K562 (cell line): ENCODE data around the gene ZNF442. TPM values are rescaled to one million over a fixed set of nuclear protein-coding genes. Genes with fewer than 3 reads are reported as not detected.

Source experiments
- ATAC-seq: fragments of 200-7000 bp; cut with Tn5 transposase; 3 replicates; pipeline ENCODE4 v1.9.1; 2020; ENCODE audit warnings: moderate library complexity
- BruUV-seq: library from RNA; stranded (reverse); fragments of 400-500 nt; replicated peaks from 2 replicates; lab custom pipeline; 2021; lab: Mats Ljungman, UMichigan
- CTCF ChIA-PET: fragments of 300-600 bp; formaldehyde crosslinking; extraction: SDS; loops from one replicate; lab custom pipeline; 2021; ENCODE audit warnings: low intra/inter-chr PET ratio; lab: Yijun Ruan, JAX
- POLR2A ChIA-PET: fragments of 300-600, 350-650 bp; sonication (Branson Sonifier 250); formaldehyde crosslinking; extraction: SDS; loops from one replicate; lab custom pipeline; 2021; ENCODE audit warnings: antibody characterized with exemption, inconsistent platforms; lab: Yijun Ruan, JAX
- DNase-seq, 4 experiments: peaks; one replicate each; pipeline versions ENCODE4 v3.0.0 to v3.0.0-alpha.2; 2011 to 2018; ENCODE audit warnings: low spot score in 3 of 4, mixed read lengths in 3 of 4; ENCODE audit errors: extremely low read depth in 1 of 4
- FAIRE-seq: peaks from 2 replicates; lab custom pipeline; 2011; peaks lifted over from hg19 to GRCh38; lab: Jason Lieb, UNC
- H2AFZ ChIP-seq: 2 replicates; pipeline ENCODE4 v1.6.0; 2011; ENCODE audit warnings: low read depth, low read length, control low read depth, inconsistent platforms
- H3K27ac ChIP-seq: fragments of 200-600 bp; 3 replicates; pipeline ENCODE4 v1.8.0; 2011; ENCODE audit warnings: low read depth, mild to moderate bottlenecking, control low read depth, inconsistent platforms, low read length, moderate library complexity, mixed read lengths; ENCODE audit errors: extremely low read depth
- H3K27me3 ChIP-seq, 2 experiments: fragments of 300-600 bp in 1 of 2; 2 replicates in 1 of 2; 3 replicates in 1 of 2; pipeline versions ENCODE4 v1.6.0 to v1.8.0; 2011; ENCODE audit warnings: inconsistent platforms in 2 of 2, low read length in 2 of 2, mild to moderate bottlenecking in 1 of 2, mixed read lengths in 1 of 2, moderate library complexity in 1 of 2; ENCODE audit not compliant: control insufficient read depth in 2 of 2, insufficient read depth in 2 of 2
- H3K36me3 ChIP-seq: fragments of 300-600 bp; 3 replicates; pipeline ENCODE4 v1.8.0; 2011; ENCODE audit warnings: mild to moderate bottlenecking, low read length, inconsistent platforms; ENCODE audit not compliant: control insufficient read depth, insufficient read depth
- H3K4me1 ChIP-seq, 2 experiments: fragments of 200-600 bp in 1 of 2; replicated peaks in 1 of 2; 2 replicates in 1 of 2; 3 replicates in 1 of 2; pipeline versions ENCODE4 v1.5.1 to v1.8.0; 2011; ENCODE audit warnings: inconsistent platforms in 2 of 2, low read length in 2 of 2, mild to moderate bottlenecking in 1 of 2, mixed read lengths in 1 of 2, moderate library complexity in 1 of 2; ENCODE audit not compliant: control insufficient read depth in 2 of 2, insufficient read depth in 2 of 2
- H3K4me2 ChIP-seq: 2 replicates; pipeline ENCODE4 v1.6.1; 2011; ENCODE audit warnings: low read length, control low read depth, inconsistent platforms, mixed read lengths; ENCODE audit not compliant: insufficient read depth
- H3K4me3 ChIP-seq: fragments of 200-600 bp; sonication (generic), shearing (Covaris generic); 2 replicates; pipeline ENCODE4 v1.5.1; 2016; ENCODE audit warnings: control low read depth, inconsistent platforms
- H3K79me2 ChIP-seq: fragments of 200-600 bp; 3 replicates; pipeline ENCODE4 v1.8.0; 2011; ENCODE audit warnings: low read length, inconsistent platforms; ENCODE audit not compliant: control insufficient read depth, insufficient read depth
- H3K9ac ChIP-seq, 2 experiments: 2 replicates each; pipeline versions ENCODE4 v1.6.0 to v1.6.1; 2011; ENCODE audit warnings: low read depth in 2 of 2, low read length in 2 of 2, control low read depth in 1 of 2, inconsistent platforms in 1 of 2, mild to moderate bottlenecking in 1 of 2, mixed read lengths in 1 of 2; ENCODE audit not compliant: insufficient read depth in 1 of 2
- H3K9me1 ChIP-seq: one replicate; pipeline ENCODE4 v1.6.0; 2011; ENCODE audit warnings: inconsistent platforms, mild to moderate bottlenecking, low read length, moderate library complexity; ENCODE audit not compliant: control insufficient read depth, insufficient read depth
- H3K9me3 ChIP-seq: replicated peaks from 2 replicates; pipeline ENCODE4 v1.5.1; 2011; ENCODE audit warnings: low read depth, low read length, inconsistent platforms; ENCODE audit not compliant: control insufficient read depth, insufficient read depth
- H4K20me1 ChIP-seq: replicated peaks from 2 replicates; pipeline ENCODE4 v1.6.1; 2011; ENCODE audit warnings: low read length, inconsistent platforms, mixed read lengths; ENCODE audit not compliant: control insufficient read depth, insufficient read depth
- FOS ChIP-seq: IDR thresholded peaks from 3 replicates; pipeline ENCODE4 v1.6.1; 2011; ENCODE audit not compliant: insufficient read length; ENCODE audit errors: extremely low read depth
- FOXM1 ChIP-seq, 2 experiments: fragments of 450-650 bp in 1 of 2; sonication (generic) in 1 of 2; formaldehyde crosslinking in 1 of 2; IDR thresholded peaks; 2 replicates each; pipeline versions ENCODE4 v1.6.1 to v1.9.0; 2017 to 2022; ENCODE audit warnings: low read depth in 2 of 2, mild to moderate bottlenecking in 2 of 2, missing genetic modification reagents in 1 of 2, moderate library complexity in 1 of 2
- GATA2 ChIP-seq: sonication (generic); formaldehyde crosslinking; IDR thresholded peaks from 2 replicates; pipeline ENCODE4 v1.4.0; 2020; ENCODE audit warnings: mild to moderate bottlenecking, missing genetic modification reagents
- HCFC1 ChIP-seq: IDR thresholded peaks from 2 replicates; pipeline ENCODE4 v1.6.1; 2012; ENCODE audit warnings: low read depth, low read length, improper control_type of control experiment
- KDM1A ChIP-seq, 2 experiments: fragments of 450-650 bp; IDR thresholded peaks; 2 replicates each; pipeline ENCODE4 v1.6.1; 2016; ENCODE audit warnings: mild to moderate bottlenecking in 2 of 2
- MCM2 ChIP-seq: fragments of 450-650 bp; IDR thresholded peaks from 2 replicates; pipeline ENCODE4 v1.6.1; 2017; ENCODE audit warnings: low read depth, mild to moderate bottlenecking
- PHF8 ChIP-seq: fragments of 200-600 bp; sonication (generic); IDR thresholded peaks from 2 replicates; pipeline ENCODE4 v1.6.1; 2012; ENCODE audit warnings: mixed run types, mild to moderate bottlenecking, inconsistent platforms, low read length, moderate library complexity, borderline replicate concordance
- PKNOX1 ChIP-seq: fragments of 450-650 bp; IDR thresholded peaks from 2 replicates; pipeline ENCODE4 v1.6.1; 2016
- RBFOX2 ChIP-seq: fragments of 200-400 bp; formaldehyde crosslinking; IDR thresholded peaks from 2 replicates; pipeline ENCODE4 v1.6.1; 2017; ENCODE audit warnings: low read depth, mild to moderate bottlenecking, low read length, moderate library complexity
- TBP ChIP-seq: optimal IDR thresholded peaks from 2 replicates; pipeline ENCODE3; 2011; ENCODE audit warnings: low read depth, low read length, improper control_type of control experiment
- ZNF121 ChIP-seq: sonication (generic); formaldehyde crosslinking; conservative IDR thresholded peaks from 2 replicates; pipeline ENCODE4 v1.8.0; 2022; ENCODE audit warnings: missing genetic modification reagents
- ZNF592 ChIP-seq: fragments of 450-650 bp; IDR thresholded peaks from 2 replicates; pipeline ENCODE4 v1.6.1; 2017; ENCODE audit warnings: antibody characterized with exemption, mild to moderate bottlenecking
- ZNF699 ChIP-seq: fragments of 250-450 bp; sonication (Bioruptor Pico); IDR thresholded peaks from 2 replicates; pipeline ENCODE4 v1.8.0; 2021; ENCODE audit warnings: mild to moderate bottlenecking, moderate library complexity; ENCODE audit not compliant: insufficient replicate concordance
- WGBS: fragments of 100-300 bp; shearing (Covaris generic); methylation state at CpG from one replicate; pipeline ENCODE4 v1.1.6; 2016; ENCODE audit warnings: low coverage, mixed read lengths; ENCODE audit not compliant: insufficient coverage; ENCODE audit errors: missing lambda C conversion rate; 5-methylcytosine and 5-hydroxymethylcytosine counted together
- in situ Hi-C: fragments of 300-500 bp; cut with MboI; formaldehyde crosslinking; loops from 4 replicates; pipeline ENCODE4 v1.15.0; 2018; ENCODE audit warnings: inconsistent platforms, mixed read lengths
- intact Hi-C: fragments of 100-400 bp; cut with micrococcal nuclease; formaldehyde crosslinking; loops from 2 replicates; pipeline ENCODE4 v1.14.2; 2022
- polyA plus RNA-seq, 8 experiments: library from polyadenylated mRNA; depleted of rRNA in 4 of 8; stranded (reverse) in 5 of 8; unstranded in 3 of 8; fragments of >200 nt; fragmentation: Nextera tagmentation in 2 of 8; fragmentation: Illumina TruSeq in 1 of 8; extraction: Ambion mirVana in 2 of 8; extraction: Trizol in 1 of 8; gene quantifications; 2 replicates each; pipeline versions ENCODE4 v1.2.1 to v1.2.3, GENCODE V29; 2011 to 2014; ENCODE audit warnings: inconsistent platforms in 1 of 8, missing spikeins in 1 of 8
- total RNA-seq, 7 experiments: library from RNA; depleted of rRNA in 6 of 7; stranded (reverse); fragments of >200 nt in 6 of 7; fragmentation: Illumina TruSeq in 2 of 7; extraction: Trizol in 2 of 7; gene quantifications; 2 replicates each; pipeline versions ENCODE4 v1.2.1 to v1.2.3, GENCODE V29; 2011 to 2021; ENCODE audit warnings: low replicate concordance in 1 of 7

ZNF442 gene
- total and polyA plus RNA-seq, 9 of the 15 experiments (the other 6 are each of a cell fraction or from before 2014, with no cell fraction given) = 1.7 to 7.0 (median 4.1) TPM

DNA sequence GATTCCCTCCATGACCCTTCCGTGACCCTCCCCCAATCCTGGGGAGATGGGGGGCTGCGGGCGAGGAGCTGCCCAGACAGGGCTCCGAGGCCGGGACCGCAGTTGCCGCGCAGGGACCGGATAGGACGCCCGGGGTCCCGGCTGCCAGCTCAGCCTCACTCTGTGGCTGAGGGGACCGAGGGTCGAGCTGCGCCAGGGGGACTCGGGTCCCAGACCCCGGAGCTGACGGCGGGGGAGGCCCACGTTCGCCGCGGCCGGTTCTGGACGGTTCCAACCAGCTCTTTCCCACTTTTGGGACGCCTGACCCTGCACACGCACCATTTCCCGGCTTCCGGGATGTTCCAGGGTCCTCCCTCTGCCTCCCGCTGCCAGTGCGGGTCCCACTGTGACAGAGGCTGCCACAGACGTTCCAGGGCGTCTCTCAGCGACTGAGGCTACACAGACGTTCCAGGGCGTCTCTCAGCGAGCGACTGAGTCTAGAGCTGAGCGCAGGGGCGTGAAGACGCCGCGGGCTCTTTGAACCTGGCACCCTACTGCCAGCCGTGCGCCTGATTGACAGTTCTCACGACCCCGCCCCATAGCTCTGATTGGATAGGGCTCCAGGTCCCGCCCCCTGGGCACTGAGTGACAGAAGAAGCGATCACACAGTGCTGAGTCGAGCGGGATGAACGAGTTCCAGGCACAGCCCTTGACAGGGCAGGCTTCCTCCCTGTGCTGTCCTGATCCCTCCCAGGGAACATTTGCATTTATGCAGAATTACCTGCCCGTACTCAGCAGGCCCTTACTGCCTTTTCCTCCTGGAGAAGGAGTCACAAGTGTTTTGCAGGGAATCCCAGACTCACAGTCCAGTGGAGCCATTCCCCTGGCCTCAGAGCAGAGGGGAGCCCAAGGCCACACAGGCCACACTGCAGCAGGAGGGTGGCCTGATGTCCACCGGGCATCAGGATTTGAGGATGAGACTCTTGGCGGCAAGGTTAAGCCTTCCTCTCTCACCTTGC lies 32.0 kb downstream of the ZNF442 start, which contains the start of gene ZNF563:
ZNF563 (minus strand) TSS at position 472 of the 998 bp plus-strand sequence; CDS start at position 321, 151 bp downstream.
- H3K9ac ChIP-seq = peak within 1 kb of the TSS; percentile 39 to 91; a peak in 3 of 4 replicates
- no peaks in the 10 kb centered on the region for H4K20me1 ChIP-seq
- peak; percentile 98 for ATAC-seq
- no peaks in the 10 kb centered on the region for H3K36me3 ChIP-seq
- no peaks in the 10 kb centered on the region for H3K27me3 ChIP-seq
- peak within 1 kb of the TSS; percentile 52 for H3K4me3 ChIP-seq
- H3K9me3 ChIP-seq = no peaks in the 10 kb centered on the region
- POLR2A ChIA-PET = interaction anchor here (0.6 to 1.0 kb wide), 3 partner anchors 11 to 80 kb away, joined by 3 read pairs; no protein-coding TSS in a partner anchor
- in situ Hi-C loops = no loop called here
- no peaks in the 10 kb centered on the region for H3K79me2 ChIP-seq
- TSS peak; percentile 59 for BruUV-seq
- intact Hi-C loops = no loop called here
- H3K27ac ChIP-seq = peak within 1 kb of the TSS; percentile 10; the same call in 1 of the 3 replicates
- CTCF ChIA-PET = no interaction called here
- FAIRE-seq = peak; percentile 91
- peak within 1 kb of the TSS; percentile 88 for H2AFZ ChIP-seq
- peak within 1 kb of the TSS; percentile 76 for H3K4me2 ChIP-seq
- peaks cover 12 to 16% of the 10 kb centered on the region in 2 experiments for H3K4me1 ChIP-seq
- peak; percentile 74 to 81 (median 79) for DNase-seq
- H3K9me1 ChIP-seq = no peaks in the 10 kb centered on the region
- WGBS = 9% methylated on average over 50 of the region's 55 CpGs
- TF ChIP-seq ZNF699 (CRISPR knock-in tag) (no peak), PKNOX1 (peak; percentile 99), TBP (peak; percentile 6), FOXM1 (IDR thresholded peaks at IDR 0.05; ENCODE audit: low read depth) (no peak), FOXM1 (CRISPR knock-in tag; IDR thresholded peaks at IDR 0.05; ENCODE audit: low read depth) (no peak), ZNF121 (CRISPR knock-in tag) (no peak), KDM1A (IDR thresholded peaks at IDR 0.05) (no peak), MCM2 (no peak), HCFC1 (no peak), RBFOX2 (peak; percentile 67), PHF8 (peak; percentile 55; the same call in 1 of the 2 replicates), GATA2 (CRISPR knock-in tag) (no peak), ZNF592 (no peak), FOS (peak; percentile 69)
